ENCODE data around the gene PPP4R1.

DNA sequence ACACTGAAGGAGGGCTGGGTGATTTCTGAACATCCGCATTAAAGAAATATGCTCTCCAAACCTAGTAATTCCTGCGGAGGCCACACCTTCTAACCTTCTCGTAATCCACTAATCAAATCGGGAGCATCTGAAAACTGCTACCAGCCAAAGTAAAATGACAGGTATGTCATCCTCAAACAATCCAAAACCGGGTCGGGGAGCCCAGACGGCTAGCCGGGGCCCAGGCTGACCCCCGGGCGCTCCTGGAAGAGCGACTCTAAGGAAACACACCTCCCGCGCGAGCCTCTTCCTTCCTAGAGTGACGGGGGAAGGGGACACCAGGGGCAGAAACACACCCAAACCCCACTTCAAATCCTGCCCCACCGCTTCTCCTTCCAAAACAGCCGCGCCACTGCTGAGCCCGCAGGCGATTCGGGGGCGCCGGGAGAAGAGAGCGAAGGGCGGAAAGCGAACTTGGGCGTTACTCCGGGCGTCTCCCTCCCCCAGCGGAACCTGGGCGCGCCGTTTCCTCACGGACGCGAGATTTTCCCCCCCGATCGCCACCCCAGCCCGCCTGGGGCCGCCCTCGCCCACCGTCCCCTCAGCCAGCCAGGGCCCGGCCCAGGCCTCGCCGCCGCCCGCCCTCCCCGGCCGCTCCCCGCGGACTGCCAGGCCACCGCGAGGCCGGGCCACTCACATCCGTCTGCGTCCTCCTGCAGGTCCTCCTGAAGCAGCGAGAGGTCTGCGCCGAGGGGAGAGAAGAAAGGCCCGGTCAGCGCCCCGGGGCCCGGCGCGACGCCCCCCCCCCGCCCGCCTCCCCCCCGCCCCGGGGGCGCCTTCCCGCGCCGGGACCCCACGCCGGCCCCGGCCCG, 584 bp downstream of the PPP4R1 start:
- TF ChIP-seq, protein P1, sequence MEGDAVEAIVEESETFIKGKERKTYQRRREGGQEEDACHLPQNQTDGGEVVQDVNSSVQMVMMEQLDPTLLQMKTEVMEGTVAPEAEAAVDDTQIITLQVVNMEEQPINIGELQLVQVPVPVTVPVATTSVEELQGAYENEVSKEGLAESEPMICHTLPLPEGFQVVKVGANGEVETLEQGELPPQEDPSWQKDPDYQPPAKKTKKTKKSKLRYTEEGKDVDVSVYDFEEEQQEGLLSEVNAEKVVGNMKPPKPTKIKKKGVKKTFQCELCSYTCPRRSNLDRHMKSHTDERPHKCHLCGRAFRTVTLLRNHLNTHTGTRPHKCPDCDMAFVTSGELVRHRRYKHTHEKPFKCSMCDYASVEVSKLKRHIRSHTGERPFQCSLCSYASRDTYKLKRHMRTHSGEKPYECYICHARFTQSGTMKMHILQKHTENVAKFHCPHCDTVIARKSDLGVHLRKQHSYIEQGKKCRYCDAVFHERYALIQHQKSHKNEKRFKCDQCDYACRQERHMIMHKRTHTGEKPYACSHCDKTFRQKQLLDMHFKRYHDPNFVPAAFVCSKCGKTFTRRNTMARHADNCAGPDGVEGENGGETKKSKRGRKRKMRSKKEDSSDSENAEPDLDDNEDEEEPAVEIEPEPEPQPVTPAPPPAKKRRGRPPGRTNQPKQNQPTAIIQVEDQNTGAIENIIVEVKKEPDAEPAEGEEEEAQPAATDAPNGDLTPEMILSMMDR (IDR thresholded peaks at IDR 0.05) = no peak
- TF ChIP-seq ZFX (IDR thresholded peaks at IDR 0.05; ENCODE audit: borderline replicate concordance) = no peak
